Thymus (tissue), 11 donors: Measurements from ENCODE around the gene FANCL. TPM values are rescaled to one million over a fixed set of nuclear protein-coding genes. Genes with fewer than 3 reads are reported as not detected.
"Not testable (repeated sequence)": the region's sequence is repeated elsewhere in the genome, so short reads cannot be mapped to it uniquely, and the experiment has no call there.

ENCODE experiments used
- DNase-seq, 9 donors: peaks; one replicate each; pipeline ENCODE4 v3.0.0-alpha.2; 2013; ENCODE audit warnings: low spot score in 9 of 9, low read depth in 6 of 9, missing footprints in 1 of 9
- H3K27ac ChIP-seq, 2 donors: one replicate each; pipeline ENCODE4 v1.5.1; 2013; ENCODE audit warnings: control low read depth in 1 of 2, low read depth in 1 of 2, low read length in 1 of 2, mild to moderate bottlenecking in 1 of 2, moderate library complexity in 1 of 2
- H3K27me3 ChIP-seq, 2 donors: one replicate each; pipeline ENCODE4 v1.5.1; 2013; ENCODE audit warnings: low read length in 1 of 2; ENCODE audit not compliant: control insufficient read depth in 2 of 2, insufficient read depth in 1 of 2
- H3K36me3 ChIP-seq, 2 donors: one replicate each; pipeline ENCODE4 v1.5.1; 2013; ENCODE audit warnings: low read length in 1 of 2, mild to moderate bottlenecking in 1 of 2, moderate library complexity in 1 of 2; ENCODE audit not compliant: control insufficient read depth in 2 of 2, insufficient read depth in 2 of 2
- H3K4me1 ChIP-seq, 2 donors: one replicate each; pipeline ENCODE4 v1.5.1; 2013; ENCODE audit warnings: low read length in 2 of 2; ENCODE audit not compliant: control insufficient read depth in 2 of 2, insufficient read depth in 2 of 2
- H3K4me3 ChIP-seq, 2 donors: one replicate each; pipeline ENCODE4 v1.5.1; 2013; ENCODE audit warnings: low read length in 2 of 2, control low read depth in 1 of 2, mild to moderate bottlenecking in 1 of 2
- H3K9me3 ChIP-seq, 2 donors: one replicate each; pipeline ENCODE4 v1.5.1; 2013; ENCODE audit warnings: low read length in 1 of 2, mild to moderate bottlenecking in 1 of 2; ENCODE audit not compliant: control insufficient read depth in 2 of 2, insufficient read depth in 1 of 2
- WGBS: extraction: QIAGEN DNeasy Blood & Tissue Kit; methylation state at CpG from one replicate; pipeline ENCODE4 v1.1.7; 2013; 5-methylcytosine and 5-hydroxymethylcytosine counted together
- polyA plus RNA-seq: library from polyadenylated mRNA; stranded (reverse); fragments of 200-250 nt; gene quantifications from one replicate; pipeline ENCODE4 v1.2.3, GENCODE V29; 2013
- total RNA-seq: library from RNA; stranded (reverse); fragments of 120-200 nt; gene quantifications from one replicate; pipeline ENCODE4 v1.2.4, GENCODE V29; 2013
- donor health status: healthy.

The FANCL gene
- total and polyA plus RNA-seq, 2 donors: 26.9 to 29.4 TPM

DNA sequence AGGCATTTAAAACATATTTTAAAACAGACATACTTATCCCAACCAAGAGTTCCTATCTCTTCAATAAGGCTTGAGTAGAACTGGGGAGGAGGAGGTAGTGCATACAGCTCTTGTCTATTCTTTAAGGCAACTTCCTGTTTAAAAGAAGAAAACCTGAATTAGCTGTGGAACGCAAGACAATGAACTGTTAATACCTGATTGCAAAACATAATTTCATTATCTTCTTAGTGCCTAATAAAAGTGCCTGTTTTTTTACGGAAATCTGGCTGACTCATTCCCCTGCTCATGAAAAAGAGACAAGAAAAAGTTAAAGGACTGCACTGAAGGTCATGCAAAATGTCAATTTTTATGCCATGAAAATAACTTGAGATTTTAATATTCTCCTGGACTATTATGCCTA lies 19.2 kb downstream of the FANCL start:
- Histone ChIP-seq H3K36me3 (peaks cover under 1 to 7% of the 10 kb centered on the region in 2 donors), H3K4me1 (no peaks in the 10 kb centered on the region), H3K4me3 (no peak overlapping the region), H3K27me3 (no peaks in the 10 kb centered on the region), H3K9me3 (no peaks in the 10 kb centered on the region), H3K27ac (no peak overlapping the region)
- DNase-seq: no peak
- WGBS: 74% methylated on average over 2 of the region's 2 CpGs

GRCh38 chr2:58215429-58215828 lies 25.7 kb downstream of the FANCL start:
- Histone ChIP-seq H3K9me3 (peaks cover 0 to 8% of the 10 kb centered on the region in 2 donors), H3K4me3 (no peak overlapping the region), H3K36me3 (peaks cover 3 to 14% of the 10 kb centered on the region in 2 donors), H3K27me3 (no peaks in the 10 kb centered on the region), H3K27ac (no peak overlapping the region), H3K4me1 (no peaks in the 10 kb centered on the region)
- no peak for DNase-seq
- 93% methylated on average over 1 of the region's 1 CpG for whole genome bisulfite sequencing

DNA sequence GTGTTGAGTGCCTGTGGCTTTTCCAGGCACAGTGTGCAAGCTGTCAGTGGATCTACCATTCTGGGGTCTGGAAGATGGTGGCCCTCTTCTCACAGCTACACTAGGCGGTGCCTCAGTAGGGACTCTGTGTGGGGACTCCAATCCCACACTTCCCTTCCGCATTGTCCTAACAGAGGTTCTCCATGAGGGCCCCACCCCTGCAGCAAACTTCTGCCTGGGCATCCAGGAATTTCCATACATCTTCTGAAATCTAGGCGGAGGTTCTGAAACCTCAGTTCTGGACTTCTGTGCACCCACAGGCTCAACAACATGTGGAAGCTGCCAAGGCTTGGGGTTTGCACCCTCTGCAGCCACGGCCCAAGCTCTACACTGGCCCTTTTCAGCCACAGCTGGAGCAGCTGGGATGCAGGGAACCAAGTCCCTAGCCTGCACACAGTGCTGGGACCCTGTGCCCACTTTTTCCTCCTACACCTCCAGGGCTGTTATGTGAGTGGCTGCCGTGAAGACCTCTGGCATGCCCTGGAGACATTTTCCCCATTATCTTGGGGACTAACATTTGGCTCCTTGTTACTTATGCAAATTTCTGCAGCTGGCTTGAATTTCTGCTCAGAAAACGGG lies 30.1 kb downstream of the FANCL start:
- H3K27me3 ChIP-seq, H3K9me3 ChIP-seq, DNase-seq, H3K4me1 ChIP-seq, H3K36me3 ChIP-seq, H3K4me3 ChIP-seq, H3K27ac ChIP-seq: not testable (repeated sequence)
- 98% methylated on average over 6 of the region's 6 CpGs for WGBS

GRCh38 chr2:58207189-58207588 lies 33.9 kb downstream of the FANCL start:
- Histone ChIP-seq H3K9me3 (peaks cover 0 to 8% of the 10 kb centered on the region in 2 donors), H3K4me1 (no peaks in the 10 kb centered on the region), H3K36me3 (peaks cover 4 to 5% of the 10 kb centered on the region in 2 donors), H3K27me3 (no peaks in the 10 kb centered on the region), H3K27ac (no peak overlapping the region), H3K4me3 (no peak overlapping the region)
- WGBS: 96% methylated on average over 3 of the region's 3 CpGs
- DNase-seq: no peak

DNA sequence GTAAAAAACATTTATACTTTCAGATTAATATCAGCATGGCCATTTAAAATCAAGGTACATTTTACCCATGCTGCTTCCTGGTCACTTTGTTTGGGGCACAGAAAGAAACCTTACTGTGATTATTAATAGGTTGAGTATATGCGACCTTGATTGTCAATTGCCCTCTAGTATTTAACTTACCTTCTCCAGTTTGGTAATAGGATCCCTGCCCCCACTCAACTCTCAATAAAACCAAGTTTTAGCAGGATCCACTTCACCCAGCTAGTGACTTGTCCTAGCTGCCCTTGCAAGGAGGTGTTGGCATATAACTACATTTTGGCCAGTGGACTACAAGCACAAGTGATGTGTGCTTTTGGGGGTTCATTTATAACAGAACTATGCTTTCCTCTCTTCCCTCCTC lies 34.3 kb downstream of the FANCL start:
- Histone ChIP-seq H3K4me3 (no peak overlapping the region), H3K27me3 (no peaks in the 10 kb centered on the region), H3K27ac (no peak overlapping the region), H3K36me3 (peaks cover 4% of the 10 kb centered on the region in 2 donors), H3K9me3 (peaks cover 0 to 8% of the 10 kb centered on the region in 2 donors), H3K4me1 (no peaks in the 10 kb centered on the region)
- no peak for DNase-seq
- 100% methylated on average over 1 of the region's 1 CpG for WGBS

- Histone ChIP-seq H3K27ac (no peak overlapping the region), H3K4me1 (no peaks in the 10 kb centered on the region), H3K9me3 (no peaks in the 10 kb centered on the region), H3K27me3 (no peaks in the 10 kb centered on the region), H3K4me3 (no peak overlapping the region), H3K36me3 (no peaks in the 10 kb centered on the region)
- WGBS: 98% methylated on average over 6 of the region's 6 CpGs
- no peak for DNase-seq
These were observed 36.7 kb downstream of the FANCL start for GRCh38 chr2:58204195-58204959.

DNA sequence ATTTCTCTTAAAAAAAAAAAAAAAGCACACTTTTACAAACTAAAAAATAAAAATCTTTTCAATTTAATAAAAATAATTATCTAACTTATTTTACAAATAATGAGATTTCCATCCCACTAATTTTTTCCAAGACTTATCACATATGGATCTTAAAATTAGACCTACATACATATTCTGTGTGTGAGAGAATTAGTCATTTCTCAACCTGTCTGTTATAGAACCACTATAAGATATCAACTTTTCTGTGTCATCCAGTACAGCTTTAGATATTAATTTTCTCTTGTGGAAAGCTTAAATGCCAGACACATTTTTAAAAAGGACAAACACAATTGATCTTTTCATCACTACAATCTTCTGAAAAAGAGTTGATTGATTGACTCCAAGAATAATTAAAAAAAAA lies 38.1 kb downstream of the FANCL start:
- no peaks in the 10 kb centered on the region for H3K4me1 ChIP-seq
- H3K4me3 ChIP-seq: no peak overlapping the region
- no peak for DNase-seq
- no peaks in the 10 kb centered on the region for H3K9me3 ChIP-seq
- H3K27me3 ChIP-seq: no peaks in the 10 kb centered on the region
- H3K27ac ChIP-seq: no peak overlapping the region
- no peaks in the 10 kb centered on the region for H3K36me3 ChIP-seq

DNA sequence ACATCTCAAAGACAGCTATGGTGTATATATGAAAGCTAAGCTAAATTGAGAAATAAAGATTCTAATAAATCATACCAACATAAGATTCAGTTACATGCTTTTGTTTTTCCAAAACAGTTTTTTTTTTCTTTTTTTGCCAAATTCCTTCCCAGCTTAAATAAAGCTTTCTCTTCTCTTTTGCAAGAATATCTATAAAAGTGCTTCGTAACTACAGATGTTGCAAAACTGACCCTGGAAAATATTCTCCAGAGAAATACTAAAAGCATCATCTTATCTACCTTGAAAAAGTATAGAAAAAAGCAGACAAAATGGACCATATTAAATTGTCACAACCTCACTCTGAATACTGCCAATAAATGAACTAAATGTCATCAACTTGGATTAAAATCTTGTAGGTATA lies 38.7 kb downstream of the FANCL start:
- 95% methylated on average over 1 of the region's 1 CpG for WGBS
- no peaks in the 10 kb centered on the region for H3K36me3 ChIP-seq
- H3K27me3 ChIP-seq: no peaks in the 10 kb centered on the region
- H3K27ac ChIP-seq: no peak overlapping the region
- H3K4me3 ChIP-seq: no peak overlapping the region
- H3K9me3 ChIP-seq: no peaks in the 10 kb centered on the region
- no peak for DNase-seq
- H3K4me1 ChIP-seq: no peaks in the 10 kb centered on the region

DNA sequence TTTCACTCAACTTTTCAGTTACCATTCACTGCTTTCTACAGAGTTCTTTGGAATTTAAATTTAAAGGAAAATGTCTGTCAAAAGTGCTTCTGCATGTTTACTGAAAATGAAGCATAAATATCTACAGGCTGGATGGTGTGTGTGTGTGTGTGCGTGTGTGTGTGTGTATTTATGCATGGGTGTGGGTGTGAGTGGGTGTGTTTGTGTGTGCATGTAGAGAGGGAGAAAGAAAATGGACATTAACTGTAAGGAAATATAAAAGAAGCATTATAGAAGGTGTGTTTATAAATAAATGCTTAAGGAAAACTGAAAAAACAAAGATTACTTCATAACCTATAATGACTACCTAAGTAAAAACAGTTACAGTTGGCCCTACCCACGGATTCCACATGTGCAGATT lies 43.2 kb downstream of the FANCL start:
- Histone ChIP-seq H3K36me3 (no peaks in the 10 kb centered on the region), H3K9me3 (no peaks in the 10 kb centered on the region), H3K4me1 (no peaks in the 10 kb centered on the region), H3K27ac (no peak overlapping the region), H3K4me3 (no peak overlapping the region), H3K27me3 (no peaks in the 10 kb centered on the region)
- 95% methylated on average over 2 of the region's 2 CpGs for WGBS
- DNase-seq: no peak
